ENCODE results near the gene DHRSX.

DHRSX gene

GRCh38 chrX:2397229-2398063 lies 103.3 kb downstream of the DHRSX start:
- H3K4me1 ChIP-seq (ENCODE audit: control insufficient read depth, insufficient read depth, low read length): peaks cover 23% of the 10 kb centered on the region
- CTCF ChIA-PET: no interaction called here
- H3K36me3 ChIP-seq (ENCODE audit: control insufficient read depth in 2 of 2, insufficient read depth in 1 of 2, low read length in 2 of 2): no peaks in the 10 kb centered on the region
- H3K9me3 ChIP-seq (ENCODE audit: control insufficient read depth, insufficient read depth, low read depth, low read length): no peaks in the 10 kb centered on the region
- POLR2A ChIA-PET: no interaction called here
- H3K27ac ChIP-seq (ENCODE audit: extremely low read depth, low read depth, low read length): peak overlapping the region; percentile 57
- H3K4me3 ChIP-seq (ENCODE audit: low read depth, low read length): no peak overlapping the region
- TF ChIP-seq TCF7L2 (IDR thresholded peaks at IDR 0.05; ENCODE audit: borderline replicate concordance, low read depth, low read length): peak; percentile 55; the same call in 1 of the 2 replicates
- TF ChIP-seq ZNF148 (tag by site-specific recombination; IDR thresholded peaks at IDR 0.05; ENCODE audit: borderline replicate concordance): no peak
- TF ChIP-seq ZNF792 (tag by site-specific recombination; IDR thresholded peaks at IDR 0.05): no peak
- no peak for TF ChIP-seq MYNN (tag by site-specific recombination; IDR thresholded peaks at IDR 0.05; ENCODE audit: borderline replicate concordance)
- TF ChIP-seq SCRT1 (tag by site-specific recombination; IDR thresholded peaks at IDR 0.05; ENCODE audit: borderline replicate concordance): peak; percentile 75
- TF ChIP-seq ZBTB26 (tag by site-specific recombination; optimal IDR thresholded peaks at IDR 0.05): no peak
- no peak for TF ChIP-seq ZNF311 (tag by site-specific recombination; IDR thresholded peaks at IDR 0.05; ENCODE audit: borderline replicate concordance)
- no peak for TF ChIP-seq ZNF704 (tag by site-specific recombination; IDR thresholded peaks at IDR 0.05)
- TF ChIP-seq ZBTB6 (tag by site-specific recombination; IDR thresholded peaks at IDR 0.05): no peak
- peak; percentile 72 for TF ChIP-seq ZSCAN4 (tag by site-specific recombination; IDR thresholded peaks at IDR 0.05)
- no peak for TF ChIP-seq PBX3 (CRISPR knock-in tag; IDR thresholded peaks at IDR 0.05)
- no peak for TF ChIP-seq ZFP41 (tag by site-specific recombination; IDR thresholded peaks at IDR 0.05; ENCODE audit: borderline replicate concordance)
- no peak for TF ChIP-seq KLF7 (tag by site-specific recombination; IDR thresholded peaks at IDR 0.05; ENCODE audit: borderline replicate concordance)
- peak; percentile 23; the same call in 1 of the 2 replicates for TF ChIP-seq ZBTB21 (tag by site-specific recombination; IDR thresholded peaks at IDR 0.05)
- TF ChIP-seq ZNF10 (tag by site-specific recombination; IDR thresholded peaks at IDR 0.05): no peak
- no peak for TF ChIP-seq ZBTB49 (tag by site-specific recombination; IDR thresholded peaks at IDR 0.05; ENCODE audit: low read depth)
- TF ChIP-seq IKZF3 (tag by site-specific recombination; IDR thresholded peaks at IDR 0.05): no peak
- no peak for TF ChIP-seq AEBP2 (tag by site-specific recombination; IDR thresholded peaks at IDR 0.05; ENCODE audit: borderline replicate concordance)
- 0 out of 2 replicates have a peak, but pooled peaks have one; percentile 25 for TF ChIP-seq KLF8 (tag by site-specific recombination; IDR thresholded peaks at IDR 0.05)
- TF ChIP-seq OSR2 (tag by site-specific recombination; IDR thresholded peaks at IDR 0.05): peak; percentile 89
- no peak for TF ChIP-seq ZNF423 (tag by site-specific recombination; IDR thresholded peaks at IDR 0.05)
- no peak for TF ChIP-seq ZNF184 (tag by site-specific recombination; IDR thresholded peaks at IDR 0.05)

Data from HEK293 (cell line).